ENCODE measurements around the gene ANKRD40CL.

DNA sequence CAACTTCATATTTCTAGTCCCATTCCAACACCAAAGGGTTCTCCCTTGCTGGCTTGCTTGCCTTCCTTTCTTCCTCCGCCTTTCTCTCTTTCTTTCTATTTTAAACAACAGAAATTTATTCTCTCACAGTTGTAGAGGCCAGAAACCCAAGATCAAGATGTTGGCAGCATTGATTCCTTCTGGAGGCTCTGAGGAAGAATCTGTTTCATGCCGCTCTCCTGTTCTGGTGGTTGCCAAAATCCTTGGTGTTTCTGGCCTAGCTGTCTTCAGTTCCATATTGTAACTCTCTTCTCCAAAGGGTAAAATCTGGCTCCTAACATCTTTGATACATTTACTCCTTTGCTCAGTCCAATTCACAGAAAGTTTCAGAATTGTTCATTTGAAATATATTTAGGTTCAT lies 3.0 kb upstream of the ANKRD40CL start:
- TF ChIP-seq, protein P1, sequence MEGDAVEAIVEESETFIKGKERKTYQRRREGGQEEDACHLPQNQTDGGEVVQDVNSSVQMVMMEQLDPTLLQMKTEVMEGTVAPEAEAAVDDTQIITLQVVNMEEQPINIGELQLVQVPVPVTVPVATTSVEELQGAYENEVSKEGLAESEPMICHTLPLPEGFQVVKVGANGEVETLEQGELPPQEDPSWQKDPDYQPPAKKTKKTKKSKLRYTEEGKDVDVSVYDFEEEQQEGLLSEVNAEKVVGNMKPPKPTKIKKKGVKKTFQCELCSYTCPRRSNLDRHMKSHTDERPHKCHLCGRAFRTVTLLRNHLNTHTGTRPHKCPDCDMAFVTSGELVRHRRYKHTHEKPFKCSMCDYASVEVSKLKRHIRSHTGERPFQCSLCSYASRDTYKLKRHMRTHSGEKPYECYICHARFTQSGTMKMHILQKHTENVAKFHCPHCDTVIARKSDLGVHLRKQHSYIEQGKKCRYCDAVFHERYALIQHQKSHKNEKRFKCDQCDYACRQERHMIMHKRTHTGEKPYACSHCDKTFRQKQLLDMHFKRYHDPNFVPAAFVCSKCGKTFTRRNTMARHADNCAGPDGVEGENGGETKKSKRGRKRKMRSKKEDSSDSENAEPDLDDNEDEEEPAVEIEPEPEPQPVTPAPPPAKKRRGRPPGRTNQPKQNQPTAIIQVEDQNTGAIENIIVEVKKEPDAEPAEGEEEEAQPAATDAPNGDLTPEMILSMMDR (IDR thresholded peaks at IDR 0.05; ENCODE audit: low read depth, low read length): no peak
- no peak for TF ChIP-seq EZH2phosphoT487 (IDR thresholded peaks at IDR 0.05; ENCODE audit: low read depth)

All from OCI-LY3 (cell line).